Cerebellar cortex (tissue), 1 donor: ENCODE measurements around the gene GOLGA6A.
A peak's percentile ranks its signal among the peaks of the same experiment; 100 is the strongest.

Experiments used
- DNase-seq: peaks from one replicate; pipeline ENCODE4 v3.0.0-alpha.2; 2015; ENCODE audit warnings: low spot score

GOLGA6A gene

GRCh38 chr15:74036271-74037170 is 45.8 kb downstream of the GOLGA6A start:
- DNase-seq = peak; percentile 69

DNA sequence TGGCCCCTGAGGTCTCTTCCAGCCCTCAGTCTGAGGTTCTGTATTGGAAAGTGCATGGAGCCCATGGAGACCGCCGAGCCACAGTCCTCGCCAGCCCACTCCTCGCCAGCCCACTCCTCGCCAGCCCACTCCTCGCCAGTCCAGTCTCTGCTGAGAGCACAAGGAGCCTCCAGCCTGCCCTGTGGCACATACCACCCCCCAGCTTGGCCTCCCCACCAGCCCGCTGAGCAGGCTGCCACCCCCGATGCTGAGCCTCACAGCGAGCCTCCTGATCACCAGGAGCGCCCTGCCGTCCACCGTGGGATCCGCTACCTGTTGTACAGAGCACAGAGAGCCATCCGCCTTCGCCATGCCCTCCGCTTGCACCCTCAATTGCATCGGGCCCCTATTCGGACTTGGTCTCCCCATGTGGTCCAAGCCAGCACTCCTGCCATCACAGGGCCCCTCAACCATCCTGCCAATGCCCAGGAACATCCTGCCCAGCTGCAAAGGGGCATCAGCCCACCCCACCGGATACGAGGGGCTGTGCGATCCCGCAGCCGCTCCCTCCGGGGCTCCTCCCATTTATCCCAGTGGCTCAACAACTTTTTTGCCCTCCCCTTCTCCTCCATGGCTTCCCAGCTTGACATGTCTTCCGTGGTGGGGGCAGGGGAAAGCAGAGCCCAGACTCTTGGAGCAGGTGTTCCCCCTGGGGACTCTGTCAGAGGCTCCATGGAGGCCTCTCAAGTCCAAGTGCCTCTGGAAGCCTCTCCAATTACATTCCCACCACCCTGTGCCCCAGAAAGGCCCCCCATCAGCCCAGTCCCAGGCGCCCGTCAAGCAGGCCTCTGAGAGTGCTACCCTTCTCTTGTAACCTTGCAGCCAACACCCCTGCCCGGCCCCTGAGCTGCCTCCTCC is 47.0 kb downstream of the GOLGA6A start:
- DNase-seq = no peak

DNA sequence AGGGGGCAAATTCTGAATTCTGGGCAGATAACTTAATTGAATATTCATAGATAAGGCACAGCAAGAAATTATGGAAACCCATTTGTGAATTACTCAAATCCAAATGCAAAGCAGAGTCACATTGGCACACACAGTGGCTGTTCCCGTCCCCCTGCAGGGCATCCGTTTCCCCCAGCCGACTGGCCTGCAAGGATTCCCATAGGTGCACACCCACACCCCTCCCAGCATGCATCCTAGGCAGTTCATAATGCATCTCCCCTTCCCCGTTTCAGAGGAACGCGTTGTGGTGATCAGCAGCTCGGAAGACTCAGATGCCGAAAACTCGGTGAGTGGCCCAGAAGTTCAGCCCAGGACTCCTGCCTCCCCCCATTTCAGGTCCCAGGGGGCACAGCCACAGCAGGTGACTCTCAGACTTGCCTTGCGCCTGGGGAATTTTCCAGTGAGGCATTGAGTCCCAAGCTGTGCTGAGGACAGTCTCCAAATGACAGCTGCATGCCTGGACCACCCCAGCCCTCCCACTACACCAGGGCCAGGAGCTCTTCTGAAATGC is 48.1 kb downstream of the GOLGA6A start:
- DNase-seq = no peak

DNA sequence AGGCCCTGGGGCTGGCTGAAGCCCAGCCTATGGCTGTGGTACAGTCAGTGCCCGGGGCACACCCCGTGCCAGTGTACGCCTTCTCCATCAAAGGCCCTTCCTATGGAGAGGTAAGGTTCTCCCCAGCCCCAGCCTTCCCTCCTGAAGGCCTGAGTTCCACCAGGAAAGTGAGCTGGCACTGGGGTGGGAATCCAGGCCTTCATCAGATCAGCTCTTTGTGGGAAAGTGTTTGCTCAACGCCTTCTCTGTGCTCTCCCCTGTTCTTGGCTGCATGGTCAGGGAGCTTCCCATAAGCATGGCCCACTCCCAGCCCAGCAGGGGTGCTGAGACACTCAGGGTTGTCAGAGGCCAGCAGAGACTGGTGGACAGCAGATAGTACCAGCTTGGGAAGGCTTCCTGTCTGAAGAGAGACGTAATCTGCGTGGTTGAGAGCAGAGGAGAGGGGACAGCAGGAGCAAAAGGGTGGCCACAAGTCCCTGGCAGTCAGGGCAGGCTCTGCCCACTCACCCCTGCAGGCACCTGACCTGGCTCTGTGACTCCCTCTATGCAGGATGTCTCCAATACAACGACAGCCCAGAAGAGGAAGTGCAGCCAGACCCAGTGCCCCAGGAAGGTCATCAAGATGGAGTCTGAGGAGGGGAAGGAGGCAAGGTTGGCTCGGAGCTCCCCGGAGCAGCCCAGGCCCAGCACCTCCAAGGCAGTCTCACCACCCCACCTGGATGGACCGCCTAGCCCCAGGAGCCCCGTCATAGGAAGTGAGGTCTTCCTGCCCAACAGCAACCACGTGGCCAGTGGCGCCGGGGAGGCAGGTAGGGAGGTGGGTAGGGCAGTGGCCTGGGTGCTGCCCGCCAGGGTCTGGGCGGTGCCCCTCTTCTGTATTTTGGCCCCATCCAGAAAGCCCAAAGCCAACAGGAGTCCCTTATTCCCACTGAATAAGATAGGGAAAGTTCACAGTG is 49.5 kb downstream of the GOLGA6A start:
- DNase-seq = no peak

GRCh38 chr15:74032046-74032445 is 50.3 kb downstream of the GOLGA6A start:
- no peak for DNase-seq

DNA sequence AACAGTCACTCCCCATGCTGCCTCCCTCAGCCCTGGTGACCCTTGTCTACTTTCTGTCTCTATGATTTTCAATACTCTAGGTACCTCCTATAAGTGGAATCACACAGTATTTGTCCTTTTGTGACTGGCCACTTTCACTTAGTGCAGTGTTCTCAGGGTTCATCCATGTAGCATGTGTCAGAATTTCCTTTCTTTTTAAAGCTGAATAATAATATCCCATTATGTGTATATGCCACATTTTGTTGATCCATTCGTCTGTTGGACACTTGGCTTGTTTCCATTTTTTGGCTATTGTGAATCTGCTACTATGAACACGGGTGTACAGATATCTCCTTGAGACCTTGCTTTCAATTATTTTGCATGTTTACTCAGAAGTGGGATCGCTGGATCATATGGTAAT is 53.7 kb downstream of the GOLGA6A start:
- no peak for DNase-seq

GRCh38 chr15:74027688-74028087 is 54.7 kb downstream of the GOLGA6A start:
- DNase-seq = no peak

DNA sequence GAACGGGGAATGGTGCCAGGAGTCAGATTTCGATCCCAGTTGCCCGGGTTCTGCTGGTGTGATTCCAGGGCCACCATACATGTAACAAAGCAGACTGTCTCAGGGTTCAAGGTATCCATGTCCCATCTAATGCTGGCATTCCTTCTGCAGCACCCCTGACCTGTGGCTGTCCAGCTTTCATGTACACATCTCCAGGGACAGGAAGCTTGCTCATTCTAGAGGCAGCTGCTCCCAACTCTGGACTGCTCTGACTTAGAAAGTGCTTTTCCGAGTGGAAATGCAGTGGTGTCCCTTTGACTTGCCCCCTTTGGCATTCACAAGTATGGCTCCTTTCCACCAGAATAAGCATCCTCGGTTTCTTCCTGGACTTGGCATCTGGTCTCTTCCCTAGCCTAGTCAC is 56.9 kb downstream of the GOLGA6A start:
- DNase-seq = no peak

GRCh38 chr15:74024687-74025086 is 57.7 kb downstream of the GOLGA6A start:
- no peak for DNase-seq

- DNase-seq = no peak
Observed at GRCh38 chr15:74022706-74023470, 59.5 kb downstream of the GOLGA6A start.
